NCI-H2227 (cell line): ENCODE data around the gene PFKP.

Source experiments
- DNase-seq: peaks from one replicate; lab custom pipeline; 2025; ENCODE audit not compliant: unreplicated experiment; lab: John Stamatoyannopoulos, UW

PFKP gene

DNA sequence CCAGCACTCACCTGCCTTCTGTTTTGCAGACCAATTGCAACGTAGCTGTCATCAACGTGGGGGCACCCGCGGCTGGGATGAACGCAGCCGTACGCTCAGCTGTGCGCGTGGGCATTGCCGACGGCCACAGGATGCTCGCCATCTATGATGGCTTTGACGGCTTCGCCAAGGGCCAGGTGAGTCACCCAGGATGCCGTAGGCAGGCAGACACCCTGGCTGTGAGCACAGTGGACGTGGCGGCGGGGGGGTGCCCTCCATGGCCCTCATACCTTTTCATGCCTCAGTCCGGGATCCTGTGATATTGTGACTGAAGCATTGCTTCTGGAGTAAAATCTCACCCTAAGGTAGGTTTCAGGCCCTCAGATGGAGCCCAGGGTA lies 46.0 kb downstream of the PFKP start:
- DNase-seq, result no peak

DNA sequence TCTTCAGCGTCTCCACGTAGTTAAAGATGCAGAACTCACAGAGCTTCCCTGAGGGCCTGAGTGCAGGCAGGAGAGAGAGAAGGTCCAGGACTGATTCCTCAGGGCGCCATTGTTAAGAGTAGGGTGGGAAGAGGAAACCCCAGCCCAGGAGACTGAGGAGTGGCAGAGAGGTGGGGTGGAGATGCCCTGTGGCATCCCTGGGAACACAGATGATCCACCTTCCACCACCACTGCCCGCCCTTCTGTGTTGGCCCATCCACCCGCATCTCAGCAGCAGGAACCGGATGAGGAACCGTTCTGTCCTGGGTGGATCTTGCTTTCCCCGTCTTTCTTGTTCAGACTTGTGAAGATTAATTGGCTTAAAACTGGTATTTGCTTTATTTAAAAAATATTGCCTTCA lies 48.3 kb downstream of the PFKP start:
- no peak for DNase-seq

DNA sequence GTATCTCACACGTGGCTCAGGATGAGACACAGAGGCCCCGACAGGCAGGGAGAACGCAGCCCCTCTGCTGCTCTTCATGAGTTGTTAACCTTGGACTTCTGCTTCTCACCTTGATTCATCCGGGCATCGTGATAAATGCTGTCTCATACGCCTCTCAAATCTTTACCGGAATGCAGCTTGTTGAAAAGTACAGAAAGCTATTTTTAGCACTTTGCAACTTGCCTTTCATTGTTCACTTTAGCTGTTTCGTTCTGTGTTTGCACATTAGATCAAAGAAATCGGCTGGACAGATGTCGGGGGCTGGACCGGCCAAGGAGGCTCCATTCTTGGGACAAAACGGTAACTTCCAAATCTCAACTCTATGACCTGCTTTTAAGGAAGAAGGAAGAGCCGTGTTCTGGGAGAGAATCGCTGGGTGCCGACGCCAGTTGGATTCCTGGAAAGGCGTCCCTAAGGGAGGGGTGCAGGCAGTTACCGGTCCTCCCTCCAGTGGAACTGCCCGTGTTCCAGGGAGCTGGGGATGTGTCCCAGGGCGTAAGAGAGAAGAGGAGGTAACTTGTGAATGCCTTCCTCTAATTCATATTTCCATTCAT lies 49.3 kb downstream of the PFKP start:
- DNase-seq, result no peak

DNA sequence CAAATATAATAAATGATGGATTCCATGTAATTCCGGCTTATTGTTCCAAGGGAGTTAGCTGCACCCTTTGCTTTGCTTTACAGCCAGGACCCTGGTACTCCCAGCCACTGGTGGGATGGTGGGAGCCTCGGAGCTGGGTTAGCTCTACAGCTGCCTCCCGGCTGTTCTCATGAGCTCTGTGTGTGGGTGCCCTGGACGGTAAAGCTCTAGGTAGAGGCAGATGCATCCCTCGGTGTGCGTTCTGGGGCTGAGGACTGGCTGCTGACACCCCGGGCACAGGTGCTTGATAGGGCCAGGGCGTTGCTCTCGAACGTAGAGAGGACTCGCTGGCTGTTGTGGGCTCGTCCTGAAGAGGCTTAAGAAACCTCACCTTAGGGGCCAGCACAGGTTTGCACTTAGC lies 50.1 kb downstream of the PFKP start:
- DNase-seq, result no peak

DNA sequence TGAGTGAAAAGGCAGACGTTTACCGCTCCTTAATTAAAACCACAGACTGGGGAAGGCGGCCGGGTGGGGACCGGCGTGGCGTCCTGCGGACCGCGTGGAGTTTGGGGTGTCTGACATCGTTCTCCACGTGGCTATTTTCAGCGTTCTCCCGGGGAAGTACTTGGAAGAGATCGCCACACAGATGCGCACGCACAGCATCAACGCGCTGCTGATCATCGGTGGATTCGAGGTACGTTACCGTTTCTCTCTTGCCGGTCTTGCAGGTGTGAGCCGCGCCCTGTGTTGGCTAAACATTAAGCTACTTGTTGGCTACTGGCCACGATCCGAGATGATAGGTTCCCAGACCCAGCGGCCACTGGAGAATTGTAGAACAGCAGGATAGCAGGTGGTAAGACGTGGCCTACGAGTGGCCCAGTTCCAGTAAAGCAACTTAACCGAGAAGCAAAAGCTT lies 51.3 kb downstream of the PFKP start:
- no peak for DNase-seq

DNA sequence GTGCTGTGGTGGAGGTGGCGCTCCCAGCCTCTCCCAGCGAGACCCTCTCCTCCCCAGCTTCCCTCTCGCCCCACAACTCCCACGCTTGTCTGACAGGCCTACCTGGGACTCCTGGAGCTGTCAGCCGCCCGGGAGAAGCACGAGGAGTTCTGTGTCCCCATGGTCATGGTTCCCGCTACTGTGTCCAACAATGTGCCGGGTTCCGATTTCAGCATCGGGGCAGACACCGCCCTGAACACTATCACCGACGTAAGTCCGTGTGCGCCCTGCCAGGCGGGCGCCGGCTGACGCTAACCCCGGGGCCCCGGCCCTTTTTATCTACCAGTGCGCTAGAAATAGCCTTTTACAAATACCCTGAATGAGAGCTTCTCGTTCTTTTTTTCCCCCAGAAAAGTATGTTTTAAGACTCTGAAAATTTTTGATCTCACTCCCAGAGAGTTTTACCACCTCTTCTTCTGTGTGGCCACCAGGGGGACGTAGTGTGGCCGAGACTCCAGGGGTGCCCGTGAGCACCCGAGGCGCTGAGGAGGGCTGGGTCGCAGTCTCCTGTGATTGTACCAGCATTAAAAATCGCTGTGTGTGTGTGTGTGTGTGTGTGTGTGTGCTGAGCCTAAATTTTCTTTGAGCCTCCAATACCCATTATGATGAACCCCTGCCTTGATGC lies 52.6 kb downstream of the PFKP start:
- no peak for DNase-seq

DNA sequence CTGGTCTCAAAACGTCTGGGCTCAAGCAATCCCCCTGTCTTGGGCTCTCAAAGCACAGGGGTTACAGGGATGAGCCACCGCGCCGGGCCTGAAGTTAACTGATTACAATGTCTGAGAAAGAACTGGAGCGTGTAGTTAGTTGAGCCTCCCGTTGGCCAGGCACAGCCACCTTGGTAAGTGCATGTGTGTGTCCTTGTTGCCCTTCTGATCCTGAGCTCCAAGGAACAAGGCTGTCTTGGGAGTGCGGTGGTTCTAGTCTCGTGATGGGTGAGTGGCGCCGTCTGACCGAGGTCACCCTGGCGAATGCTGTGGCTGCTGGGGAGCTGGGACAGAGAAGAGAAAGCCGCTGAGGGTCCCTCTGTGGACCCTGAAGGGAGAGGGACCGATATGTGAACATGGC lies 54.7 kb downstream of the PFKP start:
- no peak for DNase-seq

DNA sequence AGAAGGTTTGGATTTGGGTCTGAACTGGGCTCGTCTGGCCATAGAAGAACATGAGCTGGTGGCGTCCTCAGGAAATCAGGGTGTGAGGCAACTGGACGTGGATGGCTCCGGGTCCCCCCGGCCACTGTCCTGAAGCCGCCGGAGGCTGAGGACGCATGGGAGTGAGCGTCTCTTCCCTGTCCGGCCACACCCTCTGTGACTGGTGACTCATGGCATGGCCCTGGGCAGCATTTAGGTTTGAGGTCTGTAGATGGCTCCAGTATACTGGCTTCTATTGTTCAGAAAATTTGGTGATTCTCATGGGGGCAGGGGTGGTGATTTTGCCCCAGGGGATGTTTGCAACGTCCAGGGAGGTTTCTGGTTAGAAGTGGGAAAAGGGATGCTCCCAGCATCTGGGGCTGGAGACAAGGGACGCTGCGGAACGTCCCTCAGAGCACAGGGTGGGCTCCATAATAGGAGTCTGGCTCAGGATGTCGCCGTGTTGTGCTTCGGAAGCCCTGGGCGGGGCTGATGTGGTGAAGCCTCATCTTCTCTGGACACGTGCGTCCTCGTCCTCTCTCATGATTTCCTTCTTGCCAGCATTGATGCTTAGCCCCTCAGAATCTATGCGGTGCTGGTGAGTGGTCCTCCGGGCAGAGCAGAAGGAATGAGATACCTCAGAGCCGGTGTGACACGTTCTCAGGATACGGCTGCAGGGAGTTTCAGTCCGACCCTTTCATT lies 55.3 kb downstream of the PFKP start:
- no peak for DNase-seq

DNA sequence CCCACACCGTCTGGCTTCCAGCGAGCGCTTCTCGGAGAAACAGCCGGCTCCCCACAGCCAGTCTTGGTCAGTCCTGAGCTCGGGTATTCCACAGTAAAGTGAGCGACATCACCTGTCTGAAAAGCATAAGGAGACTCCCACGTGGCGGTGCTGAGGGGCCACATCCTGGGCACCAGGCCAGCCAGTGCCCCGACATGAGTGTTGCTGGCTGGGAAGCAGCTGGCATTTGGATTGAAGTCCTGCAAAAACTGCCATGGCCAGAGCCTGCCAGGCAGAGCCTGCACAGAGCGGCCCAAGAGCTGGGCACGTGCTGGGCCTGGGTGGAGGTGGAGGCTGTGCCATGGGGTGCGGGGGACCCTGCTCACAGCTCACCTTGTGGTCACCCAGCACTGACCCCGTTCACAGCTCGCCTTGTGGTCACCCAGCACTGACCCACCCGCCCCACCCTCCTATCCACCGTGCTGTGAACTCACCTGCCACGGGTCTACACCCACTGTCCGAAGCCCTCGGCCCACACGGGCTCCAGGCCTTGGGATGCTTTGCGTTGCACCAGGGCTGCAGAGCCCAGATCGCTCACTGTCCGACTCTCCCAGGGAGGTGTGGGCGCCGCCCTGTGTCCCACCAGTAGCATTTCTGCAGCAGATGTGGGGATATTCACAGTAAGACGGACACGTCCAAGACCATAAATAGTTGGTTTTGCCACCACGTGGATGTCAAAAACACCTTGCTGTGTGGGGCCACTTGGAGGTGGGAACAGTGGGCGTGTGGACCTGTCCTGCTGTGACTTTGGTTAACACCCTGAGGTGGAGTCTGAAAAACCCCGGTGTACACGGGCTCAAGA lies 56.4 kb downstream of the PFKP start:
- no peak for DNase-seq

DNA sequence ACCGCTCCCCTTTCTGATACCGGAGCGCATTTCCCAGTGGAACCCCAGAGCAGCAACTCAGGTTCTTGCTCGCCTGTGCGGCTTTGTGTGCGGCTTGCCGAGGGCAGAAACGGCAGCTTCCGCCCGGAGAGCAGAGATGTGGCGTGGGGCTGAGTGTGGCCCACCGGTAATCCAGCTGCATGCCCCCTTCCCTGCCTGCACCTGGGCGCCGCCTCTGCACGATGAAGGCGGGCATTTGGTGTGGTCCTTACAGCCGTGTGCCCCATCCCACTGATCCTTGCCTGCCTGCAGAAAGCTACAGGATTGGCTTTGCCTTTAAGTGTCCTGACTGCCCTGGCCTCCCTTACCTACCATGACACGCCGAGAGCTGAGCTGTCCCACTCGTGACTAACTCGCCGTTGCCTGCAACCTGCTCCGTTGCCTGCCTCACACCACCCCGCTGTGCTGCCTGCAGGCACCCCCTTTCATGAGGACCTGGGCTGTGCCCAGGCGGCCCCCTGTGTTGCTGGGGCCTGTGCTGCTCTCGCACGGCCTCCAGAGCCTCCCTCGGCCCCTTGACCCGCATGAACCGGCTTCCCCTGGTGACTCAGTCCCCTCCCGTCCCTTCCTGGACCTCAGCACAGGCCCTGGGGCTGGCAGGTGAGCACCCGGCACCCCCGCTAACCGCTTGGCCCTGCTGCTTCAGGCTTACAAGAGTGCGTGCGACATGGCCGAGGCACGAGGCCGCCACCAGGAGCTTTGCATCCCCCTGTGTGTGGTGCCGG lies 57.2 kb downstream of the PFKP start:
- DNase-seq, result no peak

DNA sequence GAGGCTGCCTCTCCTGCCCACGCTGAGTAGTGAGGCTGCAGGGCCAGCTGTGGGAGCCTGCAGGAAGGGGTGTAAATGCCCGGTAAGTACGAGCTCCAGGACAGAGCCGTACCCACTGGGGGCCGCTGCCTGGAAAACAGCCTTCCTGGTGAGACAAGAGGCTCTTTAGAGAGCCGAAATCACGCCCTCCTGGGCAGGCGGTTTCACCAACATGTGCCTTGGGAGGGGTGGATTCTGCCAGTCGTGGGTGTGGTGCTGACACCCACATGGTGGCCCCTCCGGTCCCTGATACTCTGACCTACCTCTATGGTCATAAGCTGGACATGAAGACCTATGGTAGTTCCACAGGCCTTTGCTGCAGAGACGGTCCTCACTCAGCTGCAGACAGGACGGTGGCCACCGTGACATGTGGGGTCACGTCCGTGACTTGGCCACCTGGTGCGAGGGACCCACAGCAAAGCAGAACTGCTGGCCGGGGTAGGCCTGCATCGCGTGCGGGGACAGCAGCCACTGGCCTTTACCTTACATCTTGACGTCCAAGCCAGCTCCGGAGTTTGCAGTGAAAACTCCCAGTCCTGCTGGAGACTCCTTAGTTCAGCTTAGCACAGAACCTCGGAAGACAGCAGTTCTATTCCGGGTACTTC lies 58.3 kb downstream of the PFKP start:
- no peak for DNase-seq

DNA sequence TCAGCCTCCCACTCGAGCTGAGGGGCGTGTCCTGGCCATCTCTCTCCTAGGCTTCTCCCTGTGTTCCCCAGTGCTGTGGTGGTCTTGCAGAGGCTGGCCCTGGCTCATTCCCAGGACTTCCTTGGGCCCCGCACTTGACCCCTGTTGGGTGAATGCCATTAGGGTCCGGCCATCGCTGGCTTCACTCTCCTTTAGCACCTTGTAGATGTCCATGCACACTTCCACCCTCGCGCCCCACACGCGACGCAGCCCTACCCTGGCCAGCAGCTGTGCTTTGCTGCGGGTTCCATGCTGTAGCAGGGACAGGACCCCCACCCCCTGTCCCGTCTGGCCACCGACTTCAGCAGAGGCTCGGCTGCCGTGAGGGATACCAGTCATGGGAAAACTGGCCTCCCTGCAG lies 58.9 kb downstream of the PFKP start:
- DNase-seq, result no peak

DNA sequence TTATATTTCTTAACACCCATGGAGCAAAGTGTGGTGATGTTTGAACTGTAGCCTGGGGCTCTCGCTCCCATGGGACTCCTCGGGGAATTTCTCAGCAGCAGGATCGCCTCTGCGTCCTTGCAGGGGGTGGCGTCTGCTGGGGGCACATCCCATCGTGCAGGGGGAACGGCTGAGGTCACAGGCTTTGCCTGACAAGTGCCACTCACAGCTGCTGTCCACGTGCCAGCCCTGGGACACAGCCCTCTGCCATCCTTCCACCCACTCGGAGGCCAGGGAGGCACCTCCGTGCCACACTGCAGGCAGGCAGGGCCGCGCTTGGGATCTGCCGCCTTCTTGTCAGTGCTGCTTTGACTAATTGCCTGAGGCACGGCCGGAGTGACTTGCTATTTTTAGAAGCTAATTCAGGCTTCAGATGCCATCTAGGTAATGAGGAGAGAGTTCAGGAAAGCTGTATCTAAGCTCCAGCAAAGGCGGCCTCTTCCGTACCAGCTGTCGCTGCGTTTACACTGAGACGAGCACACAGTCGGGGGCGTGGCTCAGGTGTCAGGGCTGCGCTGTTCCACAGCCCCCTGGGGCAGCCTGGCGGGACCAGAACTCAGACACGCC lies 59.5 kb downstream of the PFKP start:
- peak; percentile 83 for DNase-seq

DNA sequence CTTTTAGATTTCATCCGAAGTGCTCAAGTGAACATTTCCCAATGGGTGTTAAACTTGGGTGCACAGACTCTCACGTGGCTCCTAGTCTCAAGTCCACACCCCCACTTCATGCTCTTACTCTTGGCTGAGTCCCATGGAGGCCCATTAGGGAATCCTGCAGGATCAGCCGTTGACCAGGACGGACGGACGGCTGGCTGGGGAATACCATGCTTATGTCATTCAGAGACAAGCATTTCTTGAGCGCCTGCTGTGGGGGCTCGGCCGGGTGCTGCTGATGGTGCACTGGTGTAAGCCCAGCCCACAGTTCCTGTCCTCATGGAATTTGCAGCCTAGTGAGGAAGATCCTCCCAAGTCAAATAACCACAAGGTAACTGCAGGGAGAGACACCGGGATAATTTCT lies 60.6 kb downstream of the PFKP start:
- DNase-seq, result no peak

DNA sequence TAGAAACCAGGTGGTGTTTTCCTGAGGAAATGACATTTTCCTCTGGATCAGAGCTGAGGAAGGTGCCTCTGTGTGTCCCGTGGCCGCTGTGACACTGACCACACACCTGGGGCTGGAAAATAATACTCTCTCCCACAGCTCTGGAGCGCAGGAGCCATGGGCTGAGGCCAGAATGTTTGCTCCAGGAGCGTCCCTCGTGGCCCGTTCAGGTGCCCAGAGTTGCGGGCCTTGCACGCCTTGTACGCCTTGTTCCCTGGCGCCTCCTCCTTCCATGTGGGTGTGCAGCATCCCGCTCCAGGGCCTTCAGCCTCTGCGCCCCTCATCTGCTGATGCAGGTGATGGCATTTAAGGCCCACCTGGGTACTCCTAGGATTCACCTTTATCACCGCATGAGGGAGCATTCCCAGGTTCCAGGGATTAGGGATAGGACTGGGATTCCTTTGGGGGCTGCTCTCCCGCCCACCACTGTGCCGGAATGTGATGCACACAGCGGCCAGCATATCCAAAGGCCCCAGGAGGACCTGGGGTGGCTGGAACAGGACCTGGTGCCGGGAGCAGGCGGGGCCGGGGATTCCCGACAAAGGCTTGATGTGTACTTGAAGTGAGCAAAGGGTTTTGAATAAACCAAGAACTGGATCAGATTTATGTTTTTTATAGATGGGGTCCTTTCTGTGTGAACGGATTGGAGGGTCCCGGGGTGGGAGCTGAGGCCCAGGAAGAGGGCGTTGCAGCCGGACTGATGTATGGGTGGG lies 61.2 kb downstream of the PFKP start:
- no peak for DNase-seq

DNA sequence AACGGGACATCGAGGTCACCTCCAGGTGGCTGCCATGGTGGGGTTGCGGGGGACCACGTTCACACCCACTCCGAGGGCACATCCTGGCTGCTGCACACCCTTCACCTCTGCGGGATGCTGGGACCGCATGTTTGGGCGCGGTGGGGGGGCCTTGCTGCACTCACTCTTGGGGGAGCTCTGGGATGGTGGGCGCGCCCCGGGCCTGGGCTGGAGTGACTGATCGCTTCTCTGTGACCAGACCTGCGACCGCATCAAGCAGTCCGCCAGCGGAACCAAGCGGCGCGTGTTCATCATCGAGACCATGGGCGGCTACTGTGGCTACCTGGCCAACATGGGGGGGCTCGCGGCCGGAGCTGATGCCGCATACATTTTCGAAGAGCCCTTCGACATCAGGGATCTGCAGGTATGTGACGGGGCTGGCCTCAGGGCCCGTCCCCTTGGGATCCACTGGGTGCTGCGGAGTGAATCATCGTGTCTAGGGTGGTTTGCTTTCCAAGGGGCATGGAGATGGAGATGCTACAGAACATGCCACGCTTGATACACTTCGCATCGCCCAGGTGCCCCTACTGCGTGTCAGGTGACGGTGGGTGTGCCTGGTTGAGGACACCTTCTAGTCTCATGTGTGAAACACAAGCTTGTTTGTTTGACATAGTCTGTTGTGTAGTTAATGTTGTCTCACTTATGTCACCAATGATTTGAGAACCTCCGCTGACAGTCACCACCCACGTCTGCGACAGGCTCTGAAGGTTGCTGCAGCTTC lies 62.4 kb downstream of the PFKP start:
- no peak for DNase-seq

DNA sequence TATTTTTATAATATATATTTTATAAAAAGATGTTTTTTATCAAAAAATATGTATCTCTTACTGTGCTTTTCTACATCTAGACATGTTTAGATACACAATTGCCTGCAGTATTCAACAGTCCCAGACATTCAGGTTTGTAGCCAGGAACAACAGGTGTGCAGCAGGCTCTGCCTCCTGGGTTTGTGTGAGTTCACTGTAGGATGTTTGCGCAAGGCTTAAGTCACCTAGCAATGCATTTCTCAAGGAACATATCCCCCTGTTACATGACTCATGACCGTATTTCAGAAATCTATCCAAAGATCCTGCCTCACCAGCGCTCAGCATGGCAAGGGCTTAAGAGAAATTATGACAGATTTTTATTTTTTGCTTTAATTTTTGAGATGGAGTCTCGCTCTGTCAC lies 63.8 kb downstream of the PFKP start:
- DNase-seq, result no peak
